22Rv1 (cell line): ENCODE measurements around the gene BFAR.

Source experiments
- H3K27ac ChIP-seq: fragments of 450-650 bp; 2 replicates; pipeline ENCODE4 v1.5.1; 2017
- ZFX ChIP-seq: fragments of 450-650 bp; IDR thresholded peaks from 2 replicates; pipeline ENCODE4 v1.6.1; 2017; ENCODE audit warnings: antibody characterized with exemption, borderline replicate concordance
- TF ChIP-seq, protein P1 (sequence below): fragments of 450-650 bp; IDR thresholded peaks from 2 replicates; pipeline ENCODE4 v1.5.1; 2017; ENCODE audit warnings: mild to moderate bottlenecking

BFAR gene

DNA sequence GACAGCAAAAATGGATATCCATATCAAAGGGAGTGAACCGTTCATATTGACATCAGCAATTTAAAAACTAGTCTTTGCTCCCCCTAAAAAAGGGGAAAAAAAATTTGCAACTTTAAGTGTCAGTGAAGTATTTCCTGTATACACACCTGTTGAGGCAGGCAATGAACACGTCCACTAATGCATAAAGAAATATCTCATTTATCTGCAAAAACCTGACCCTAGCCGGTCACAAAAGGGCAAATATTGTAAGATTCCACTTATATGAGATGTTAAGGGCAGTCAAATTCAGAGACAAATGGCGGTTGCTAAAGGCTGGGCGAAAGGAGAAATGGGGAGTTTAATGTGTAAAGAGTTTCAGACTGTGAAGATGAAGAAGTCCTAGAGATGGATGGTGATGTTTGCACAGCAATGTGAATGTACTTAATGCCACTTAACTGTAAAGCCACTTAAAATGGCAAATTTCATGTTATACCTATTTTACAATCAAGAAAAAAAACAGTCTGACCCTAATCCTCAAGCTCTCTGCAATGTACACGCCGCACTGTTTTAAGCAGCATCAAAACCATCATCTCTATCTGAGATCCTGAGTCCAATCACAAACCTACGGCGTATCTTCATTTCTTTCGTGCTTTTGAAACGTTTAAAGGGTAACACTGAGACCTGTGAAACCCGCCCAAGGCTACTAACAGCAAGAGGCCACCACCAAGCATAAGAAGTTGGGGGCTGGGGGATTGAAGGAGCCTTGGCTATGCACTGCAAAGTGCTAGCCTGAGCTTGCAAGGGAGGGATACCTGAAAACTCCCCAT lies 3.7 kb upstream of the BFAR start:
- TF ChIP-seq, protein P1, sequence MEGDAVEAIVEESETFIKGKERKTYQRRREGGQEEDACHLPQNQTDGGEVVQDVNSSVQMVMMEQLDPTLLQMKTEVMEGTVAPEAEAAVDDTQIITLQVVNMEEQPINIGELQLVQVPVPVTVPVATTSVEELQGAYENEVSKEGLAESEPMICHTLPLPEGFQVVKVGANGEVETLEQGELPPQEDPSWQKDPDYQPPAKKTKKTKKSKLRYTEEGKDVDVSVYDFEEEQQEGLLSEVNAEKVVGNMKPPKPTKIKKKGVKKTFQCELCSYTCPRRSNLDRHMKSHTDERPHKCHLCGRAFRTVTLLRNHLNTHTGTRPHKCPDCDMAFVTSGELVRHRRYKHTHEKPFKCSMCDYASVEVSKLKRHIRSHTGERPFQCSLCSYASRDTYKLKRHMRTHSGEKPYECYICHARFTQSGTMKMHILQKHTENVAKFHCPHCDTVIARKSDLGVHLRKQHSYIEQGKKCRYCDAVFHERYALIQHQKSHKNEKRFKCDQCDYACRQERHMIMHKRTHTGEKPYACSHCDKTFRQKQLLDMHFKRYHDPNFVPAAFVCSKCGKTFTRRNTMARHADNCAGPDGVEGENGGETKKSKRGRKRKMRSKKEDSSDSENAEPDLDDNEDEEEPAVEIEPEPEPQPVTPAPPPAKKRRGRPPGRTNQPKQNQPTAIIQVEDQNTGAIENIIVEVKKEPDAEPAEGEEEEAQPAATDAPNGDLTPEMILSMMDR, result no peak
- TF ChIP-seq ZFX, result no peak
- H3K27ac ChIP-seq, result peak overlapping the region; percentile 94

DNA sequence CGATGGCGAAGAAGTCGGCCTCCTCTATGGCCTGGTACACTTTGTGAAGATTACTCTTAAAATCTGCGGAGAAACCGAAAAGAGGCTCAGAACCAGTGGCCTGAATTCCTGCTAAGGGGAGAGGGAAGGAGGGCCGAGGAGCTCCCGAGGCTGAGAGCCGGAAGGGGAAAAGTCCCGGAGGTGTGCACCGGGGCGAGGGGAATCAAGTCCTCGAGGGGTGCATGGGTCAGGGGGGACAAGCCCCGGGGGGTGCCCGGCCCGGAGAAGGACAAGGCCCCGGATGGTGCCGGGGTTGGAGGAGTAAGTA lies 3.2 kb upstream of the BFAR start:
- peak overlapping the region; percentile 94 for H3K27ac ChIP-seq
- TF ChIP-seq ZFX, result no peak
- TF ChIP-seq, protein P1, result no peak

DNA sequence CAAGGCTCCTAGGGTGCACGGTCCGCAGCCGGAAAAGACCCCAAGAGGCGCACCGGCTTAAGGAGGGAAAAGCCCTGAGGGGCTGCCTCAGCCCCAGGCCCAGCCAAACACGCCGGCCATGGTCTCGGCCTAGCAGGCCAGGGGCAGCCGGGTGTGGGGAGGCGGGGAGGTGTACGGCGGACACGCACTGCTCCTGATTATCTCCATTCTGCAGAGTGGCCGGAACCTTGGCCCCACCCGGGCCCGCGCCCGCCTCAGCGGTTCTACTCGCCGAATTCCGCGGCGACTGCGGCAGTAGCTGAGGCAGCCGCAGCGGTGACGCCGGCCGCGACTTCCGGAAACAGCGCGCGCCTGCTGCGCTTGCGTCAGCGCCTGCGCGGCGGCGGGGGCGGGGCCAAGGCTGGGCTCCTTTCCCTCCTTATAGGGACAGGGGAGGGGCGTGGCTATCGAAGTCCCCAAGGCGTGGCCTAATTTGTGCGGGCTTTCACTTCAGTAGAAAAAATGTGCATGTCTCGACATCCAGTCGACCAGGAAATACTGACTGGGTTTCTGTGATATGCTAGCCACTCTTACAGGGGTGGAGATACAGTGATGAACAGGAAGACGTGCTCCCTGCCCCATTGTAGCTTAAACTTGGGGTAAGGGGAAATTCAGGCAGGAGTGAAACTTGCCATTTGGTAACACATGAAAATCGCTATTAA lies 2.7 kb upstream of the BFAR start, which contains the start of gene PARN:
PARN (minus strand) TSS at position 342 of the 701 bp plus-strand sequence; CDS start at position 207, 135 bp downstream.
- peak within 1 kb of the TSS; percentile 94 for H3K27ac ChIP-seq
- TF ChIP-seq ZFX, result no peak
- TF ChIP-seq, protein P1, result no peak

DNA sequence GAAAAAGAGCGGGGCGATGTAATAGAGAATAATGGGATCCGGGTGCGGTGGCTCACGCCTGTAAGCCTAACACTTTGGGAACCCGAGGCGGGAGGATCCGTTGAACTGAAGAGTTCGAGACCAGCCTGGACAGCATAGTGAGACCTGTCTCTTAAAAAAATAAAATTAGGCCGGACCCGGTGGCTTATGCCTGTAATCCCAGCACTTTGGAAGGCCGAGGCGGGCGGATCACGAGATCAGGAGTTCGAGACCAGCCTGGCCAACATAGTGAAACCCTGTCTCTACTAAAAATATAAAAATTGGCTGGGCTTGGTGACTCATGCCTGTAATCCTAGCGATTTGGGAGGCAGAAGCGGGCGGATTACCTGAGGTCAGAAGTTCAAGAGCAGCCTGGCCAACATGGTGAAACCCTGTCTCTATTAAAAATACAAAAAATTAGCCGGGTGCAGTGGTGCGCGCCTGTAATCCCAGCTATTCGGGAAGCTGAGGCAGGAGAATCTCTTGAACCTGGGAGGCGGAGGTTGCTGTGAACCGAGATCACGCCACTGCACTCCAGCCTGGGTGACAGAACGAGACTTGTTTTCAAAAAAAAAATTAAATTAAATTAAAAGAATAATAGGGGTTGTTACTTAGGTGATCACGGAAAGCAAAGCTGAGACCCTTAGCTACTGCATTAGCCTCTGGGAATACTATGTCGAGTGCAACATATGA lies 2.0 kb upstream of the BFAR start:
- peak overlapping the region; percentile 94 for H3K27ac ChIP-seq

DNA sequence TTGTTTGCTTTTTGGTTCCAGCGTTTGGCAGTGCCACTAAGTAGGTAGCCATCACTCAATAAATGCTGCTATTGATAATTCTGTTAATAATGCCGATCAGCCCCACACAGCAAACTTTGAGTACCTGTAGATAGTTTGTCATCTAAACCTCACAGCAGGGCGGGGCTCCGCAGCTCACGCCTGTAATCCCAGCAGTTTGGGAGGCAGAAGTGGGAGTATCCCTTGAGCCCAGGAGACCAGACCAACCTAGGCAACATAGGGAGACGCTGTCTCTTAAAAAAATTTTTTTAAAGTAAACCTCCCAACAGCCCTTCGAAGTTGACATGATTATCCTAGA lies 1.6 kb downstream of the BFAR start:
- H3K27ac ChIP-seq, result peak overlapping the region; percentile 94
- TF ChIP-seq ZFX, result no peak
- TF ChIP-seq, protein P1, result no peak

DNA sequence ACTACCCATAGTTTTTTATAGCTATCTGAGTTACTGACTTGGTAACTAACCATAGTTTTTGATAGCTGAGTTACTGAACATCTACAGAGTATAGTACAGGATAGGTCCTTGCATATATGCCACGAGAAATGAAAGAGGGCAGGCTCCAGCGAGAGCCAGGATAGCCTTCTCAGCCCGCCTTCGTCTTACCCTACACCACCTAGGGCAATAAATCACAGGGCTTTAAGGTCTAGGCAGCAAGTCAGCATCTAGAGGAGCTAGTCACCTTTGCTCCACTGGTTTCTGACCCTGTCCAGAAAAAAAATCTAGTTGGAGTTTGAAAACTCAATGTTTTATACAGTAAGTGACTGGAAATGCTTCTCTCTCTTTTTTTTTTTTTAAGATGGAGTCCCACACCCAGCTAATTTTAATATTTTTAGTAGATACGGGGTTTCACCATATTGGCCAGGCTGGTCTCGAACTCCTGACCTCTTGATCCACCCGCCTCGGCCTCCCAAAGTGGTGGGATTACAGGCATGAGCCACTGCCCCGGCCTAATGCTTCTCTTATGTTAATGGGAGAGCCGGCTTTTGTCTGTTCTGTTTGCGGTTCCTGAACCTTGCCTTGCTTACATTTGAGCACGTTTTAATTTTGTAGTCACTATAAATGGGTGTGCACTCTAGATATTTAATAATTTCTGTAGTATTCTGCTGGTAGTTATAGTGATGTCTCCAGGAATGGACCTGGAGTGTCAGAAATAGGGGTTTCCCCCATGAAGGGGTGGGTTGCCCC lies 2.8 kb downstream of the BFAR start:
- peak overlapping the region; percentile 76 for H3K27ac ChIP-seq
- TF ChIP-seq, protein P1, result no peak
- TF ChIP-seq ZFX, result no peak

DNA sequence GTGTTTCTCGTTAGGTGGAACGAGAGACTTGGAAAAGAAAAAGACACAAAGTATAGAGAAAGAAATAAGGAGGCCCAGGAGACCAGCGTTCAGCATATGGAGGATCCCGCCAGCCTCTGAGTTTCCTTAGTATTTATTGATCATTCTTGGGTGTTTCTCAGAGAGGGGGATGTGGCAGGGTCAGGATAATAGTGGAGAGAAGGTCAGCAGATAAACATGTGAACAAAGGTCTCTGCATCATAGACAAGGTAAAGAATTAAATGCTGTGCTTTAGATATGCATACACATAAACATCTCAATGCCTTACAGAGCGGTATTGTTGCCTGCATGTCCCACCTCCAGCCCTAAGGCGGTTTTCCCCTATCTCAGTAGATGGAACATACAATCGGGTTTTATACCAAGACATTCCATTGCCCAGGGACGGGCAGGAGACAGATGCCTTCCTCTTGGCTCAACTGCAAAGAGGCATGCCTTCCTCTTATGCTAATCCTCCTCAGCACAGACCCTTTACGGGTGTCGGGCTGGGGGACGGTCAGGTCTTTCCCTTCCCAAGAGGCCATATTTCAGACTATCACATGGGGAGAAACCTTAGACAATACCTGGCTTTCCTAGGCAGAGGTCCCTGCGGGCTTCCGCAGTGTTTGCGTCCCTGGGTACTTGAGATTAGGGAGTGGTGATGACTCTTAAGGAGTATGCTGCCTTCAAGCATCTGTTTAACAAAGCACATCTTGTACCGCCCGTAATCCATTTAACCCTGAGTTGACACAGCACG lies 3.6 kb downstream of the BFAR start:
- H3K27ac ChIP-seq, result peak overlapping the region; percentile 76

DNA sequence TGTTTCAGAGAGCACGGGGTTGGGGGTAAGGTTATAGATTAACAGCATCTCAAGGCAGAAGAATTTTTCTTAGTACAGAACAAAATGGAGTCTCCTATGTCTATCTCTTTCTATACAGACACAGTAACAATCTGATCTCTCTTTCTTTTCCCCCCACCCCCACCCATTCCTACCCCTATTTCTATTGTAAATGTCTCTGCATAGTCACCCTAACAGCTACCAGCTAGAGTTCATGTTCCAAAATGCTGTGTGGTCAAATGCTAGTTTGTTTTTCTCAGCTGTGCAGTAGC lies 4.1 kb downstream of the BFAR start:
- peak overlapping the region; percentile 76 for H3K27ac ChIP-seq
